ENCODE measurements around the gene SPPL2A.

Gene SPPL2A

DNA sequence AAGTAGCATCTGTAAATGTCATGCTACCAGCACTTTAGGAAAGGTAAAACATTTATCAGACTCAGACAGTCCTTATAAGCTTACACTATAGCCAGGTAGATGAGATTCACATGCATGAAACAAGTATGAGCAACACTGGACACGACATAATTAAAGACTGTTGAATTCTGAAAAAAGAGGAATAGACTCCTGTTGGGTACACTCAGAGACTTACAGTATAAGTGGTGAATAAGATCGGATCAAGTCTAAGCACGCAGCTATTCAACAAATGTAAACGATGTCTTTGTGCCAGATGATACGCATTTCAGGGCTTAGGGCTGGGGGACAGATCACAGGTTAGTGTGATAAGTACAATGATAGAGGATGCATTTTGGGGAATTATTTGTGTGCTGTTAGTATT lies 43.2 kb upstream of the SPPL2A start:
- H3K27me3 Mint-ChIP-seq (ENCODE audit: low read depth, poor library complexity), result peaks cover 4% of the 10 kb centered on the region

DNA sequence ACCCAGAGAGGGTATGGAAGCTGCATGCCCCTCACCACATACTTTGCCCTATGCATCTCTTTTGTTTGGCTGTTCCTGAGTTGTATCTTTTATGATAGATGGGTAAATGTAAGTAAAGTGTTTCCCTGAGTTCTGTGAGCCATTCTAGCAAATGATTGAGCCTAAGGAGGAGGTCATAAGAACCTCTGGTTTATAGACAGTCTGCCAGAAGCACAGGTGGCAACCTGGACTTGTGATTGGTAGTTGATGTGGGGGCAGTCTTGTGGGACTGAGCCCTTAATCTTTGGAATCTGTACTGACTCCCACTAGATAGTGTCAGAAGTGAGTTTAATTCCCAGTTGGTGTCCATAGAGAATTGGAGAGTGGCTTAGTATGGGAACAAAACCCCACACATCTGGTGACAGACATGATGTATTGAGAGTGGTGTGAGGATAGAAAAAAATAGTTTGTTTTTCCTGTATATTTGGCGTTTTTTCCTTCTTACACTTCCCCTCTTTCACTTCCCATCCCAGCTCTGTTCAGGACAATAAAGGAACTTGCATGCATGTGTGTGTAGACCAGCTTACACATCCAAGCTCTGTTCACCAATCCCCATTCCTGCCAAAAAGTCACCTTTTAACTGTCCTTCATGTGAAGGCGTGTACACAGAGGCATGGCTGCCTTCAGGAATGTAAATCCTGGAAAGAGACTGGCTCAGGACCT lies 38.1 kb upstream of the SPPL2A start:
- no peak for DNase-seq
- Mint-ChIP-seq H3K36me3 (ENCODE audit: low read depth) (no peaks in the 10 kb centered on the region), H3K9me3 (no peaks in the 10 kb centered on the region), H3K27ac (no peak overlapping the region), H3K27me3 (ENCODE audit: low read depth, poor library complexity) (peaks cover 4% of the 10 kb centered on the region), H3K4me1 (no peaks in the 10 kb centered on the region), H3K4me3 (no peak overlapping the region)
- TF ChIP-seq, protein P1, sequence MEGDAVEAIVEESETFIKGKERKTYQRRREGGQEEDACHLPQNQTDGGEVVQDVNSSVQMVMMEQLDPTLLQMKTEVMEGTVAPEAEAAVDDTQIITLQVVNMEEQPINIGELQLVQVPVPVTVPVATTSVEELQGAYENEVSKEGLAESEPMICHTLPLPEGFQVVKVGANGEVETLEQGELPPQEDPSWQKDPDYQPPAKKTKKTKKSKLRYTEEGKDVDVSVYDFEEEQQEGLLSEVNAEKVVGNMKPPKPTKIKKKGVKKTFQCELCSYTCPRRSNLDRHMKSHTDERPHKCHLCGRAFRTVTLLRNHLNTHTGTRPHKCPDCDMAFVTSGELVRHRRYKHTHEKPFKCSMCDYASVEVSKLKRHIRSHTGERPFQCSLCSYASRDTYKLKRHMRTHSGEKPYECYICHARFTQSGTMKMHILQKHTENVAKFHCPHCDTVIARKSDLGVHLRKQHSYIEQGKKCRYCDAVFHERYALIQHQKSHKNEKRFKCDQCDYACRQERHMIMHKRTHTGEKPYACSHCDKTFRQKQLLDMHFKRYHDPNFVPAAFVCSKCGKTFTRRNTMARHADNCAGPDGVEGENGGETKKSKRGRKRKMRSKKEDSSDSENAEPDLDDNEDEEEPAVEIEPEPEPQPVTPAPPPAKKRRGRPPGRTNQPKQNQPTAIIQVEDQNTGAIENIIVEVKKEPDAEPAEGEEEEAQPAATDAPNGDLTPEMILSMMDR (IDR thresholded peaks at IDR 0.05), result no peak

More for the DNA sequence above, 43.2 kb upstream of the SPPL2A start:
- no peaks in the 10 kb centered on the region for H3K9me3 Mint-ChIP-seq
- TF ChIP-seq, protein P1 (IDR thresholded peaks at IDR 0.05), result no peak
- no peaks in the 10 kb centered on the region for H3K36me3 Mint-ChIP-seq (ENCODE audit: low read depth)
- H3K4me1 Mint-ChIP-seq, result no peaks in the 10 kb centered on the region
- H3K4me3 Mint-ChIP-seq, result no peak overlapping the region
- no peak overlapping the region for H3K27ac Mint-ChIP-seq
- no peak for DNase-seq

DNA sequence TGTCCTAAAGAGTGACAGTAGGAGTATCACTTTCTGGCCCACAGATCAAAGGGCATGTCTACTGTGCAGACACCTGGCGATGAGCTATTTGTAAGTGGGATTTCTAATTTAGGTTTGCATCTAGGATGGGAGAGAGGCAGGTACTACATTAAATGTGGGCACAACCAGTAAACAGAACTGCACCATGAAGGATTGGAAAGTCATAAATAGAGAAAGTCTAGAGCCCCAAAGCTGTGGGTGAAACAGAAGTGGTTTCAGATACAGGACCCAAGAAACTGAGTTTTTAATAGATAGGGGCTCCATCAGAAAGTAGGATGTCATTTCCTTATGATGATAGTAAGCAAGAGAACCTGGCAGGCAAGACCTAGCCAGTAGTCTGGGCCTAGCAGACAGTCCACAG lies 35.2 kb upstream of the SPPL2A start:
- H3K4me3 Mint-ChIP-seq, result no peak overlapping the region
- H3K36me3 Mint-ChIP-seq (ENCODE audit: low read depth), result no peaks in the 10 kb centered on the region
- no peaks in the 10 kb centered on the region for H3K4me1 Mint-ChIP-seq
- no peaks in the 10 kb centered on the region for H3K9me3 Mint-ChIP-seq
- no peak for DNase-seq
- H3K27me3 Mint-ChIP-seq (ENCODE audit: low read depth, poor library complexity), result no peaks in the 10 kb centered on the region
- H3K27ac Mint-ChIP-seq, result no peak overlapping the region
- TF ChIP-seq, protein P1 (IDR thresholded peaks at IDR 0.05), result no peak

DNA sequence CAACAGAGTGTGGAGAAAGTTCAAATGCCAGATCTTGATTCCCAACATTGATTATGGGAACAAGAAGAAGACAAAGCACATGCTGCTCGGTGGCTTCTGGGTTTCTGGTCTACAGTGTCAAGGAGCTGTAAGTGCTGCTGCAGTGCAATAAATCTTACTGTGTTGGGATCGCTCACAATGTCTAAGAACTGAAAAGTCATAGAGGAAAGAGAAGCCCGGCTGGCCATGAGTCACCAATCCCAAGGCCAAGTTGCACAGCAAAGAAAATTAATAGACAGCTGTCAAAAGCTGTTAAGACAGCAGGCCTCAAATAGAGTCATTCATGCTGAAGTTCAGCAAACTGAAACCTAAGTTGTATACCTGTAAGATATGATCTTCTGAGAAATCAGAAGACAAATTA lies 33.2 kb upstream of the SPPL2A start:
- Mint-ChIP-seq H3K36me3 (ENCODE audit: low read depth) (no peaks in the 10 kb centered on the region), H3K4me3 (no peak overlapping the region), H3K4me1 (no peaks in the 10 kb centered on the region), H3K9me3 (no peaks in the 10 kb centered on the region), H3K27ac (no peak overlapping the region), H3K27me3 (ENCODE audit: low read depth, poor library complexity) (no peaks in the 10 kb centered on the region)
- TF ChIP-seq, protein P1 (IDR thresholded peaks at IDR 0.05), result no peak
- DNase-seq, result no peak

DNA sequence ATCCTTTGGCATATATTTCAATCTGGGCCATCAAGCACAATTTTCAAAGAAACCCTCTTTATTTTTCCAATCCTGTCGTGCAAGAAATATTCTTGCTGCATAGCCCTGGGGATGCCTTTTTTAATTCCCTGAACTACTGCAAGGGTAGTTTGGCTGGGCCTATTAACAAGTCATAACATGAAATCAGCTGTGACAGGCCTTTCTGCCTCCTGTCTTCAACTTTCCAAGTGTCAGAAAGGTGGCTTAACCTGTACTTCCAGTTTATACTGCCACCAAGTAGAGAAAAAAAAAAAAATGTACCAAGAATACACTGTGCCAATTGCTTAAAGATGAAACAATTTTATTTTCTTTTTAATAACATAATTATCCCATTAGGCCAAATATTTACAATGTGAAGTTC lies 32.4 kb upstream of the SPPL2A start:
- no peaks in the 10 kb centered on the region for H3K4me1 Mint-ChIP-seq
- TF ChIP-seq, protein P1 (IDR thresholded peaks at IDR 0.05), result no peak
- H3K27me3 Mint-ChIP-seq (ENCODE audit: low read depth, poor library complexity), result no peaks in the 10 kb centered on the region
- H3K36me3 Mint-ChIP-seq (ENCODE audit: low read depth), result no peaks in the 10 kb centered on the region
- H3K4me3 Mint-ChIP-seq, result no peak overlapping the region
- H3K27ac Mint-ChIP-seq, result no peak overlapping the region
- DNase-seq, result no peak
- no peaks in the 10 kb centered on the region for H3K9me3 Mint-ChIP-seq

DNA sequence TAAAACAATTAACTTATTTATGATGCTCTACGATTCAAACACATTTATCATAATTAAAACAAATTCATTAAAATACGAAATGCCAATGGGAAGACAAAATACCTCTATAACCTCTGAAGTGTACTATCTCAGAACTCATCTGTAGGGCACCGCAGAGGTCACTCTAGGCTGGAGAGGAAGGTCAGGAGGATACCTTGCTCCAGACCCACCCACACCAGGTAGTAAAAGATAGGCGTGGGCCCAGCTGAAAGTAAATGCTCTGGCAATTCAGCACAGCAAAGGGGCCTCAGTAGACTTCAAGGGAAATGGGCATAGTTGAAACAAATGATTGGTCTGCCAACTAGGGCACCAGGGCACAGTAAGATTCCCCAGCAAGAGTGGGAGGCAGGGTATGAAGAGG lies 26.0 kb upstream of the SPPL2A start:
- TF ChIP-seq, protein P1 (IDR thresholded peaks at IDR 0.05), result no peak
- Mint-ChIP-seq H3K4me1 (peaks cover 20% of the 10 kb centered on the region), H3K9me3 (no peaks in the 10 kb centered on the region), H3K4me3 (no peak overlapping the region), H3K27me3 (ENCODE audit: low read depth, poor library complexity) (peaks cover 4% of the 10 kb centered on the region), H3K27ac (no peak overlapping the region), H3K36me3 (ENCODE audit: low read depth) (no peaks in the 10 kb centered on the region)
- DNase-seq, result no peak

All from nephron progenitor cell (in vitro differentiated cells).